ACC112 (cell line): ENCODE data around the gene CYP2E1.
"Not testable (repeated sequence)": the region's sequence is repeated elsewhere in the genome, so short reads cannot be mapped to it uniquely, and the experiment has no call there.

Source experiments
- H2AFZ ChIP-seq: fragments of 200-600 bp; sonication (generic); one replicate; pipeline ENCODE4 v1.6.0; 2017; ENCODE audit warnings: antibody characterized with exemption, low read length; ENCODE audit not compliant: unreplicated experiment
- H3K27ac ChIP-seq: fragments of 200-600 bp; sonication (generic); 2 replicates; pipeline ENCODE4 v1.5.1; 2014; ENCODE audit warnings: low read depth, mild to moderate bottlenecking, antibody characterized with exemption, low read length, moderate library complexity
- H3K27me3 ChIP-seq: fragments of 200-600 bp; sonication (generic); 2 replicates; pipeline ENCODE4 v1.6.1; 2014; ENCODE audit warnings: mild to moderate bottlenecking, antibody characterized with exemption, low read length, moderate library complexity, mixed read lengths; ENCODE audit not compliant: insufficient read depth
- H3K36me3 ChIP-seq: fragments of 200-600 bp; sonication (generic); 2 replicates; pipeline ENCODE4 v1.6.1; 2016; ENCODE audit warnings: mild to moderate bottlenecking, antibody characterized with exemption, low read length, moderate library complexity, mixed read lengths; ENCODE audit not compliant: insufficient read depth
- H3K4me1 ChIP-seq: fragments of 200-600 bp; sonication (generic); one replicate; pipeline ENCODE4 v1.6.1; 2016; ENCODE audit warnings: low read length, mixed read lengths; ENCODE audit not compliant: insufficient read depth, unreplicated experiment, control insufficient read depth
- H3K4me3 ChIP-seq: fragments of 200-600 bp; sonication (generic); 2 replicates; pipeline ENCODE4 v1.5.1; 2014; ENCODE audit warnings: mild to moderate bottlenecking, low read depth, low read length
- H3K79me2 ChIP-seq: fragments of 200-600 bp; sonication (generic); one replicate; pipeline ENCODE4 v1.6.0; 2016; ENCODE audit warnings: low read length; ENCODE audit not compliant: control insufficient read depth, unreplicated experiment, insufficient read depth

The CYP2E1 gene

DNA sequence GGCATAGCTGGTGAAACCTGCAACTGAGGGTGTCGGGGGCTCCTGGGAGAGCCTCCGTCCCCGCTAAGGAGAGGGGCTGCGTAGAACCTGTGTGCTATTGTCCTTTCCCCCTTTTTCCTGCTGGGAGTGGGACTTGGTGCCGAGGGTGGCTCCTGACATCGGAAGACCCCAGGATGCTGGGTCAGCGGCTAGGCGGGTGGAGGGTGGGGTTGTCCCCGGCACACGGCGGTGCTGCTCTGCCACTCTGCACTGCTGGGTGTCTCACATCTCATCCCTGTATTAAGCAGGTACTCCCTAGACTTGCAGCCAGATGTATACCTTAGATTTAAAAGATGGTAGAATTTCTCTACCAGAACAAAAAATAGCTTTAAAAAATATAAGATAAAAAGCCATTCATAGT lies 44.9 kb downstream of the CYP2E1 start:
- H3K79me2 ChIP-seq, H3K4me1 ChIP-seq, H3K36me3 ChIP-seq, H3K27me3 ChIP-seq, H3K27ac ChIP-seq, H3K4me3 ChIP-seq, H2AFZ ChIP-seq: not testable (repeated sequence)

DNA sequence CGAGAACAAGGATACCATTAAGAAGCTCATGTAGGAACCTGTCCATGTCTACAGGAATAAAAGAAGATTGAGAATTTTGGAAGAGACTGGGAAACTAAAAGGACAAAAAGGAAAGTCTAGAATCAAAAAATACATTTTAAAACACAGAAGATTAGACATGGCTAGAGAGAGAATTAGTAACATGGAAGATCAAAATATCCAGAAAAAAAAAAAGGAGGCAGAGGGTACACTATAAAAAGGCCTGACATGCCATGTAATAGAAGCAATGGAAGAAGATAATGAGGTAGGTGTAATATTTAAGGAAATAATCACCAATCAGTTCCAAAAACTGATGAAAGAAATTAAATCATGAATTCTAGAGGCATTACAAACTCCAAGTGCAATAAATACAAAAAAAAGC lies 46.3 kb downstream of the CYP2E1 start:
- H3K27me3 ChIP-seq, H3K4me3 ChIP-seq, H2AFZ ChIP-seq, H3K4me1 ChIP-seq, H3K79me2 ChIP-seq, H3K36me3 ChIP-seq, H3K27ac ChIP-seq: not testable (repeated sequence)

DNA sequence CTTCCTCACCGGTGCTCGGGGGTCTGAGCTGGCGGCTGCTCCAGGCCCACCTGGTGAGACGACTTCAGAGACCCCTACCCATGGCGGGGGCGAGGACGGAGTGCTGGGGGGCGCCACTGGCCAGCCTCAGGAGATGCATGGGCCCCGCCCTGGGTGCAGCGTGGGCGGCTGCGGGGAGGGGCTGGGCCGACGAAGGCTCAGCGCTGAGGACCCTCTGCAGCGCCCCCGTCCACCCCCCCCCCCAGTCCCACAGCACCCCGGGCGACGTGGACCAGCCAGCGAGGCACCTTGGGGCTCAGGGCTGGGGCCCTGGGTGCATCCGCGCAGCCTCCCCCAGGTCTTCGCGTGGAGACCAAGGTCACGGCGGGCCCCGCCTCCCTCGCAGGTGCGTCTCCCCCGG lies 49.9 kb downstream of the CYP2E1 start:
- H3K79me2 ChIP-seq, H3K27me3 ChIP-seq, H3K4me3 ChIP-seq, H3K4me1 ChIP-seq, H2AFZ ChIP-seq, H3K27ac ChIP-seq, H3K36me3 ChIP-seq: not testable (repeated sequence)
